22Rv1 (cell line): ENCODE data around the gene WDR48.

Source experiments
- CTCF ChIP-seq: fragments of 450-650 bp; IDR thresholded peaks from 2 replicates; pipeline ENCODE4 v1.5.1; 2017; ENCODE audit warnings: mild to moderate bottlenecking
- ZFX ChIP-seq: fragments of 450-650 bp; IDR thresholded peaks from 2 replicates; pipeline ENCODE4 v1.6.1; 2017; ENCODE audit warnings: antibody characterized with exemption, borderline replicate concordance

DNA sequence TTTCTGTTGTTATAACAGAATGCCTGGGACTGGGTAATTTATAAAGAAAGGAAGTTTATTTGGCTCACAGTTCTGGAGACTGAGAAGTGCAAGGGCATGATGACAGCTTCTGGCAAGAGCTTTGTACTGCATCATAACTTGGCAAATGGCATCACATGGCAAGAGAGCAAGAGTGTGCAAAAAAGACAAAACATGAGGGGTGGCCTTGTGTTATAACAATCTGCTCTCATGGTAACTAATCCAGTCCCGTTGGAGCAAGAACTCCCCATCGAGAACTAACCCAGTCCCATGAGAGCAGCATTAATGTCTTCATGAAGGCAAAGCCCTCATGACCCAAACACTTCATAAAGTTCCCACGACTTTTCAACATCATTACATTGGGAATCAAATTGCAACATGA lies 23.3 kb upstream of the WDR48 start:
- TF ChIP-seq CTCF = no peak
- no peak for TF ChIP-seq ZFX
